Astrocyte of the cerebellum (primary cell): ENCODE data around the gene TEAD4.

ENCODE experiments used
- DNase-seq: peaks from one replicate; pipeline ENCODE4 v3.0.0-alpha.2; 2011; ENCODE audit warnings: low read depth
- H3K4me3 ChIP-seq: 2 replicates; pipeline ENCODE4 v1.5.1; 2011; ENCODE audit warnings: mild to moderate bottlenecking, low read depth, low read length, moderate library complexity
- in situ Hi-C: cut with HindIII; loops from 2 replicates; pipeline ENCODE4 v1.10.0; 2017; ENCODE audit warnings: low sequenced_read_pairs
- TF ChIP-seq, protein P1 (sequence below): IDR thresholded peaks from 2 replicates; pipeline ENCODE4 v1.5.1; 2012; ENCODE audit warnings: low read length, low read depth, moderate library complexity, mild to moderate bottlenecking; ENCODE audit errors: missing control alignments

TEAD4 gene

GRCh38 chr12:3071710-3072109 lies 112.5 kb downstream of the TEAD4 start:
- no peak for DNase-seq
- no peak overlapping the region for H3K4me3 ChIP-seq
- in situ Hi-C loops = loop anchor here (5.0 kb wide), 1 partner anchor 61 kb away; no protein-coding TSS in a partner anchor
- TF ChIP-seq, protein P1, sequence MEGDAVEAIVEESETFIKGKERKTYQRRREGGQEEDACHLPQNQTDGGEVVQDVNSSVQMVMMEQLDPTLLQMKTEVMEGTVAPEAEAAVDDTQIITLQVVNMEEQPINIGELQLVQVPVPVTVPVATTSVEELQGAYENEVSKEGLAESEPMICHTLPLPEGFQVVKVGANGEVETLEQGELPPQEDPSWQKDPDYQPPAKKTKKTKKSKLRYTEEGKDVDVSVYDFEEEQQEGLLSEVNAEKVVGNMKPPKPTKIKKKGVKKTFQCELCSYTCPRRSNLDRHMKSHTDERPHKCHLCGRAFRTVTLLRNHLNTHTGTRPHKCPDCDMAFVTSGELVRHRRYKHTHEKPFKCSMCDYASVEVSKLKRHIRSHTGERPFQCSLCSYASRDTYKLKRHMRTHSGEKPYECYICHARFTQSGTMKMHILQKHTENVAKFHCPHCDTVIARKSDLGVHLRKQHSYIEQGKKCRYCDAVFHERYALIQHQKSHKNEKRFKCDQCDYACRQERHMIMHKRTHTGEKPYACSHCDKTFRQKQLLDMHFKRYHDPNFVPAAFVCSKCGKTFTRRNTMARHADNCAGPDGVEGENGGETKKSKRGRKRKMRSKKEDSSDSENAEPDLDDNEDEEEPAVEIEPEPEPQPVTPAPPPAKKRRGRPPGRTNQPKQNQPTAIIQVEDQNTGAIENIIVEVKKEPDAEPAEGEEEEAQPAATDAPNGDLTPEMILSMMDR = no peak

- TF ChIP-seq, protein P1 = peak; percentile 99
- in situ Hi-C loops = loop anchor here (5.0 kb wide), 1 partner anchor 59 kb away; no protein-coding TSS in a partner anchor
- DNase-seq = peak; percentile 81
- no peak overlapping the region for H3K4me3 ChIP-seq
Measured at GRCh38 chr12:3073438-3074250, 114.4 kb downstream of the TEAD4 start.

DNA sequence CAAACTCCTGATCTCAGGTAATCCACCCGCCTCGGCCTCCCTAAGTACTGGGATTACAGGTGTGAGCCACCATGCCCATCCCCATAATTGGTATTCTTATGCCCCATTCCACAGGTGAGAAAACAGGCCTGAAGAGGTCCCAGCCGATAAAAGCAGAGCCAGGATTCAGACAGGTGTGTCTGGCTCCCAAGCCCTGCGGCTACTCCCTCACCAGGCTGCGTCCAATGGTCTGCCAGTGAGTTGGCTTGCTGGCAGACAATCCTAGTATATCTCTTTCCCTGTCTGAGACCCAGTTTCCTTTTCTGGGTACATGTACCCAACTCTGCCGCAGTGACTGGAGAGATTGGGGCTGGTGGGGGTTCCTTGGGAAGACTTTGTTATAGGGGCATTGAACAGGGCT lies 116.1 kb downstream of the TEAD4 start:
- no peak for DNase-seq
- H3K4me3 ChIP-seq = no peak overlapping the region
- in situ Hi-C loops = no loop called here
- TF ChIP-seq, protein P1 = no peak

- TF ChIP-seq, protein P1 = no peak
- in situ Hi-C loops = no loop called here
- H3K4me3 ChIP-seq = peak within 1 kb of the TSS; percentile 81
- no peak for DNase-seq
Measured at GRCh38 chr12:3076730-3077571, 117.8 kb downstream of the TEAD4 start, which contains the start of gene TSPAN9. TSS of gene TSPAN9 (plus strand) at chr12:3077379. CDS start at chr12:3201194, 123,815 bp downstream.

DNA sequence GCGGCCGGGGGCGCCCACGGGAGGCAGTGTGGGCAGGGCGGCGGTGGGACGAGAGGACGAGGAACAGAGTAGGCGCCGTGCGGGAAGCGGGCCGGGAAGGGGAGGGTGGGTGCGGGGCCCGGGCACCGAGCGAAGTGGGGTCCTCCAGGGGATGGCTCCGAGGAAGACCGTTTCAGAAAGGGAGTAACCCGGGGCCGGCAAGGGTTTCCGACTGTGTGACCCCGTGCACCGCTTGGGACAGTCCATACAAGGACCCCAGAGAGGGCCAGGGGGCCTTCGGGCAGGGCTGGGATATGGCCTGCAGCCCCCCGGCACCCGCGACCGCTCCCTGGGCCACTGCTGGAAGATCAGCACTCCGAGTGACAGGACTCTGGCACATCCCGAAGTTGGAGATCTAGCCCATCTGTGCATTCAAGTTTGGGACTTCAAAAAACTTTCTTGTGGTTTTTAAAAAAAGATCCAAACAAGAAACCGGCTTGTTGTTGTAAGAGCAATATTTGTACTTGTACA lies 118.4 kb downstream of the TEAD4 start:
- TF ChIP-seq, protein P1 = no peak
- DNase-seq = no peak
- peak overlapping the region; percentile 81 for H3K4me3 ChIP-seq
- in situ Hi-C loops = no loop called here

GRCh38 chr12:3078086-3078820 lies 119.1 kb downstream of the TEAD4 start:
- H3K4me3 ChIP-seq = peak overlapping the region; percentile 81
- TF ChIP-seq, protein P1 = no peak
- DNase-seq = no peak
- in situ Hi-C loops = no loop called here
